RPMI8226 (cell line): ENCODE measurements around the gene LRRC31.

Source experiments
- DNase-seq: peaks from one replicate; pipeline ENCODE4 v3.0.0-alpha.2; 2015

The LRRC31 gene

DNA sequence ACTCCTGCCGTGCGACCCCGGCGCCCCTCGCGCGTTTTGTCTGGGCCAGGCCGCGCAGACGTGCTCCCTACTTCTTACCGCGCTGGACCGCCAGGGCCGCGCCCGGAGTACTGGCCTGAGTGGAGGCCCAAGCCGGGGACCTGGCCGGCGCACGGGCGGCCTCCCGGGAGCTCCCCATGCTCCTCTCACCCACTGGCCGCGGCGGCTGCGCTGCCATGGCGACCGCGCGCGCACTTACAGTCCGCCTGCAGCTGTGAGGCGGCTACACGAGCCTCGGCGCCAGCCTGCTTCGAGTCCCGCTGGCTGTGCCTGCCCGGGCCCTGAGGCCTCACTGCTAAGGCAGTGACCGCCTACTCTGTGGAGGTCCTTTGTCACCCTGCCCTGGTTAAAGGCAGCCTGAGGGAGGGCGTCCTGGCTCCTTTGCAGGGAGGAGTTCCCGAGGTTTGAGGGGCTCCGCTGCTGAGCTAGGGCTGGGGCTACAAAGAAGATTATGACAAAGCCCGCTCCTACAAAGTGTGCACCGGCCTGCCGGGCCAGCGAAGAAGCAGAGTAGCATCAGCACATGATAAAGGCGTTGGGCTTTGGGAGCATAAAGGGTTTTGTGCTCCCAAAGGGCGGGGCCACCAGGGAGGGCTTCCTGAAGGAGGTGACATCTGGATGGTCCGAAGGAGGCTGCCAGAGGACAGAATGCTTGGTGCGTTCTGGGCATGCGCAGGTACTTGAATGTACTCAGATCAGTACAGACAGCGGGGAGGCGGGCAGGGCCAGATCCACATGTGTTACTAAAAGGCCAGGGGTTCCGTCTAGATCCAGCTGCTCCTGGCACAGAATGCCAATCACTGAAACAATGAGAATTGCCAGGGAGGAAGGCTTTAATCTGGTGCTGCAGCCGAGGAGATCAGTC is 57.2 kb downstream of the LRRC31 start, which contains the start of the genes LRRC34 and LRRIQ4:
LRRC34 (minus strand) TSS at position 573 of the 904 bp plus-strand sequence; CDS start at position 217, 356 bp downstream.
LRRIQ4 (plus strand) TSS at position 539 of the 904 bp plus-strand sequence. CDS start 9,052 bp downstream, outside the sequence.
- DNase-seq, result peak; percentile 91

GRCh38 chr3:169811631-169812331 is 58.0 kb downstream of the LRRC31 start:
- no peak for DNase-seq

GRCh38 chr3:169809230-169809795 is 60.4 kb downstream of the LRRC31 start:
- DNase-seq, result no peak

DNA sequence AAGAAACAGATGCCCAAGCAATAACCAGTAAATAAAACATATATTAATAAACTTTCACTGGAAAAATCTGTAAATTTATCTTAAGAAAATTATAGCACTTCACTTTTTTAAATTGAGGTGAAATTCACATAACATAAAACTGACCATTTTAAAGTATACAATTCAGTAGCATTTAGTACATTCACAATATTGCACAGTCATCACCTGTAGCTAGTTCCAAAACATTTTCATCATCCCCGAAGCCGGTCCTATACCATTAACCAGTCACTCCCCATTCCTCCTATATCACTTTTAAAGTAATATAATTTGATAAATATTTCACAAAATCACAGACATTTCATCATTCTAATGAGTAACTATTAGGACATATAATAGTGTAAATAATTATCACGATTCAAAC is 65.1 kb downstream of the LRRC31 start:
- no peak for DNase-seq

- no peak for DNase-seq
Observed at GRCh38 chr3:169792359-169792758, 77.4 kb downstream of the LRRC31 start.

DNA sequence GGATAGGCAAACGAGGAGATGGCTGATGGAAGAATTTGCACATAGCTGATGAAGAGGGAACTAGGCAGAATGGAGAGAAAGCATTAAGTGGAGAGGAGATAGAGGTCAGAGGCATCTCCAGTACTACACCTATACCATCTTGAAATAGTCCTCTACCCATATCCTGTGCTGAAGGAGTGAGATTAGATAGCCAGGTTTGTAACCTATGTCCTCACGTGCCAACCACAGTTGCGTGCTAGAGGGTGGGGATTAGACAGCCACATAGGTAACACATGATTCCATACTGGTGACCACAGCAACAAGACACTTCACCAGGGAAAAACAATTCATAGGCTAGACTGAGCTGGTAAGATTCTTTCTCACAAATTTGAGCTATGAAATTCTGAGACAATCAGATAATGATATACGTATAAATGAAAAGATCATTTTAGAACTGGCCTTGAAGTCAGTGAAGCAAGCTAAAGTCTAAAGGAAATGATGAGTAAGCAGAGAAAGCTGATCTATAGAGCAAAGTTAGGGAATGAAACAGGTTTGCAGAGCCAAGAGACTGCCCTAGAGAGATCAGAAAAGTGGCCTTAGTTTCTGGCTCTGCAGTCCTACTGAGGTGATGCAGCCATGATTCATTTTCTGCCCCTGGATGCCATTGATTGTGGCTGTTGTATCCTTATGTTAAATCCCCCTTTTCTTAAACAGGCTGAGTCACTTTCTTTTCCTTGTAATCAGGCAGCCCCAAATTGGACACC is 78.9 kb downstream of the LRRC31 start:
- no peak for DNase-seq

DNA sequence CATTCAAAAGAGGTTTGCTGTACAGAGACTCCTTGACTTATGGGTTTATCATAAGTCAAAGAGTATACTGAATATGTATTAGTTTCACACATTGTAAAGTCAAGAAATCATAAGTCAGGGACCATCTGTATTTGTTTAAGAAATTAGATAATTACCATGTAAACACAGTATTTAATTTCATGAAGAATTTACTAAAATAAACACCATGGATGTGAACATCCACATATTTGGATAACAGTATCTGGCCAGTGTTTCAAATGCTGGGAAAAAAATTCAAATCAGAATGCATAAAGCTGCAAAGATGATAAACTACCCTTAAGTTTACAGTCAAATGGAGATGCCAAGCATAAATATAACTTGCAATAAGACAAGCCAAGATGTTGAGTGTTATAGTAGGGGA is 79.5 kb downstream of the LRRC31 start:
- DNase-seq, result no peak
